Stimulated activated CD8-positive, alpha-beta memory T cell treated with anti-CD3 and anti-CD28 coated beads, Interleukin-7, amount 100 ng/mL, for 1 hour (primary cell): ENCODE measurements around the gene HOXD3.

Source experiments
- DNase-seq, 2 donors: peaks; one replicate each; pipeline ENCODE4 v3.0.0-alpha.2; 2020; ENCODE audit warnings: low read depth in 2 of 2

HOXD3 gene

DNA sequence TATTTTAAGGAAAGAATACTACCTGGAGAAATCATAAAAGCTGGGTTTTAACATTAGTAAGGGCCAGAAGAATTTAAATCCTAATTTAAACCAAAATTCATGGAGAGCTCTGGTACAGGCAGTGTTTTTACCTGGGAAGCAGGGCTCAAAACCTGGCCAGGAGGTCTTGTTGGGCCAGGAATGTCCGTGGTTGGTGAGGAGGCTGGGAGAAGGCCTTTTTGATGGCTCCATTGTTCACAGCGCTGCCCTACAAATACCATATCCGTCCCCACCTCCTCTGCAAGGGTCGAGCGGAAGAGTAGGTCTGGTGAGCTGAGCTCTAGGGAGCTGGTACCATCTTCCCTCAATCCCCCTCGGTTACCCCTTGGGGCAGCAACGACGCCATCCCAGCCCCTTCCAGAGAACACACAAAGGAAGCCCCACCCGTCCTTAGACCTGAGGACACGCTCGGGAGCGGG lies 20.5 kb downstream of the HOXD3 start:
- DNase-seq: no peak

GRCh38 chr2:176178038-176178756 lies 21.1 kb downstream of the HOXD3 start:
- DNase-seq: no peak

DNA sequence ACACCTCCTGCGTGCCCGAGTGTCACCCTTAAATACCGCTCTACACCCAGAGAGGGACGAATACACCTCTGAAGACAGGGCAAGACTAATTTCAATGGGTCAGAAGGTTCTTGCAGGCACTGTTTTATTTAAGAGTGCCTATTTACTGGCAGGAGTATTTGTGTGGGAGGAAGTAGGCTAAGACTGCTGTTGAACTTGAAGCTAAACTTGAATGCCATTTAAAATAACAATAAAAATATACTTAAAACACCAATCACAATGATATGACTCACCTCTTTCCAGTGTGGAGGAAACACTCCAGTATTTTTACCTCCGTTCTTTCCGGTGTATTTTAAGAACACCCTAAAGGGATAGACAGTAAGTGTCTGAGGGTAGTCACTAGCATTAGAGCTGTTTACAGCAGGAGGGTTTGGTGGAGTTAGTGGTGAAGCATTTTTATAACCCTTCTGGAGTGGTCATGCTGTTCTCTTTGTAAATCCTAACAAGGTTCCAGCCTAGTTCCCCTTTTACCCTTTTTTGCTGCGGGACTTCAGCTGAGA lies 21.7 kb downstream of the HOXD3 start:
- no peak for DNase-seq

GRCh38 chr2:176181551-176181950 lies 24.4 kb downstream of the HOXD3 start:
- no peak for DNase-seq

DNA sequence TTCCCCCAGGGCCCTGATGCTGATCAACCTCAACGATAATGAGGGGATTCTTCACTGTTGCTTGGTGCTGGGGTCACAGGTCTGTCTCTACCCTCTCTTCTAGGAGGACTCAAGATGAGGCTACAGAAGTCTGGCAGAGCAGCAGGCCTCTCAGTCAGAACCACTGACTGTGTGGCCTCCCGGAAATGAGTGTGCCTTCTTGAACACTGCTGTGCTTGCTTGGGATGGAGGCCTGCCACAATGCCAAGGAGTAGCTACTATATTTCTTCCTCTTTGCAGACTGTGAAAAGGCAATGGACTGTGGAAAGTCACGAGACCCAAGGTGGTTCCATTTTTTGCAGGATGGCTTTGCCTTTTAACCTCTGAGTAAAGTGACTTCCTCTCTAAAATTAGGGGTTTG lies 25.6 kb downstream of the HOXD3 start:
- DNase-seq: no peak

- no peak for DNase-seq
These were observed 27.6 kb downstream of the HOXD3 start for GRCh38 chr2:176184749-176185148.

DNA sequence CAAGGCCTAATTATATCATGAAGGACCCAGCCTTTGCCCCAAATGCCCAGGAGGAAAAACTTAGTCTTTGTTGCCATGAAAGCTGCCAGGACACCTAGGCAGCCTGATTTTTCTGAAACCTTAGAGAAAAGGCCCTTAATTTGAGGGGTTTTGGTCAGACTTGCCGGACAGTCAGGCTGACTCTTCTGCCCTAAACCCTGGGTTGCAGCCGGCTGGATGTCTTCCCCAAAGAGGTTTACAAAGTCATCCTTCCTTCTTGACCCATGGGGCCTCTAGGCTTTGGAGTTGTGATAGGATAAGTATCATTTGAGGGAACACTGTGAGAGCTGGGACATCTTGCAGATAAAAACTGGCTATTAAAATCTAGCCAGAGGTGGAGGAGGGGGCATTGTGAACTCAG lies 28.9 kb downstream of the HOXD3 start:
- DNase-seq: no peak

DNA sequence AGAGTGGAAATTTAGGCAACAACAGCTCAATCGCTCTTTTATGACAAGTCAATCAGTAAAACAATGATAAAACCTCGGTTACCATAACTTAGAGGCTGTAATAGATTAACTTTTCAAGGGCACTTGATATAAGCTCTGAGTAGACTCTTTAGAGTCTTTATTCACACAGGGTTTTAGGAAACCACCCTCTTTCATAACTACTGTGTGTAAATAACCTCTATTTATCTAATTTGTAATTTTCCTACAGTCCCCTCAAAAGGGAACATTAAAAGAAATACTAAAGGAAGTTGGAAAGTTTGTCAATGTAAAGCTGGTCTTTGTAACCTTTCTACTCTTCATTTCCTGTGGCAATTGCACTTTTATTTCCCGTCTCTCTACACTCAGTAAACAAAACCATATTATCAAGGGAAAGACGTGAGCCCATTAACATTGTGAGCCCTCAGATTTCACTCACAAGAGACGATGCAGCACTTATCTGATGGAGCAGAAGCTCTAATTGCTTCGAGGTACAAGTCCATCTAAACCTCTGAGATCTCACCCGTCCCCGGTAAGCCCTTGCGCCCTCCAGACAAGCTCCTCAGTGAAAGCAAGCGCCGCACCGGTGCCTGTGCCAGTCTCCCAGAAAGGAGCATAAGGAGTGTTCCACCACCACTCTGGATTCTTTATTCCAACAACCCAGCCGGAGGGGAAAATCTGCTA lies 30.2 kb downstream of the HOXD3 start:
- no peak for DNase-seq

GRCh38 chr2:176187899-176188773 lies 31.0 kb downstream of the HOXD3 start, which contains the start of gene HOXD1:
HOXD1 (plus strand) TSS chr2:176188668; CDS start chr2:176188802, 134 bp downstream.
- DNase-seq: no peak

- no peak for DNase-seq
These were observed 31.9 kb downstream of the HOXD3 start for GRCh38 chr2:176188774-176189680.

- no peak for DNase-seq
These were observed 32.9 kb downstream of the HOXD3 start for GRCh38 chr2:176189681-176190641.

- DNase-seq: no peak
These were observed 35.2 kb downstream of the HOXD3 start for GRCh38 chr2:176192351-176192750.

- no peak for DNase-seq
These were observed 35.9 kb downstream of the HOXD3 start for GRCh38 chr2:176193048-176193447.

DNA sequence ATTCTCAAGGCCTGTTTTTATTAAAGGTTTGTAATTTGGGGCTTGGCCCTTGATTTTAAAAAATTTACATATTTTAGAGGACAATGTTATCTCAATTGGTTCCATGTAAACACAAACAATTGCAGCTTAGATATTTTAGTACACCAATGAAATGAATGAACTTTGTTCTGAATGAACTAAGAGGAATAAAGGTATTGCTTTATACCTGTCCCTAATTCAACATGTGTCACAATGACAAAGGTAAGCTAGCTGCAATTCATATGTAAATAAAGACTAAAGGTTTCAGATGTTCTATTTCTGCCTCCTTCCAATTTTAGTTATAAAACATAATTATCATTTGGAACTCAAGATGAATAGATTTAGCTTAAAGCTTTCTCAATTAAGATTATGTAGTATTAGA lies 42.8 kb downstream of the HOXD3 start:
- no peak for DNase-seq

- no peak for DNase-seq
These were observed 43.9 kb downstream of the HOXD3 start for GRCh38 chr2:176200971-176201370.

- DNase-seq: no peak
These were observed 45.4 kb downstream of the HOXD3 start for GRCh38 chr2:176202491-176202890.

GRCh38 chr2:176205126-176205525 lies 48.0 kb downstream of the HOXD3 start:
- DNase-seq: no peak

GRCh38 chr2:176206136-176206535 lies 49.0 kb downstream of the HOXD3 start:
- no peak for DNase-seq

- no peak for DNase-seq
These were observed 49.6 kb downstream of the HOXD3 start for GRCh38 chr2:176206682-176207081.

- DNase-seq: no peak
These were observed 54.0 kb downstream of the HOXD3 start for GRCh38 chr2:176211110-176211509.
